Endothelial cell of umbilical vein (primary cell): ENCODE results near the gene DTX3L. TPM values are rescaled to one million over a fixed set of nuclear protein-coding genes. Genes with fewer than 3 reads are reported as not detected.

Experiments
- BruUV-seq: library from RNA; stranded (reverse); fragments of 400-500 nt; replicated peaks from 2 replicates; lab custom pipeline; 2021; lab: Mats Ljungman, UMichigan
- CTCF ChIA-PET: fragments of 300-600, 350-600 bp; sonication (Branson Sonifier 250); formaldehyde crosslinking; loops from one replicate; lab custom pipeline; 2021; ENCODE audit warnings: antibody characterized with exemption, inconsistent platforms; lab: Charles Lee
- POLR2A ChIA-PET: fragments of 300-600, 350-600 bp; sonication (Branson Sonifier 250); formaldehyde crosslinking; loops from one replicate; lab custom pipeline; 2021; ENCODE audit warnings: antibody characterized with exemption, inconsistent platforms; lab: Charles Lee
- DNase-seq: peaks from one replicate; pipeline ENCODE4 v3.0.0-alpha.2; 2011; ENCODE audit warnings: low read depth, low spot score
- FAIRE-seq: peaks from 2 replicates; lab custom pipeline; 2011; peaks lifted over from hg19 to GRCh38; lab: Jason Lieb, UNC
- H2AFZ ChIP-seq: 2 replicates; pipeline ENCODE4 v1.6.0; 2012; ENCODE audit warnings: low read depth, low read length, control low read depth, inconsistent platforms
- H3K27ac ChIP-seq: 2 replicates; pipeline ENCODE4 v1.5.1; 2011; ENCODE audit warnings: low read depth, mild to moderate bottlenecking, control low read depth, low read length, moderate library complexity; ENCODE audit not compliant: insufficient read depth
- H3K27me3 ChIP-seq, 2 experiments: 2 replicates each; pipeline versions ENCODE4 v1.6.0 to v1.6.1; 2011; ENCODE audit warnings: low read length in 2 of 2, mixed read lengths in 1 of 2; ENCODE audit not compliant: control insufficient read depth in 2 of 2, insufficient read depth in 2 of 2
- H3K36me3 ChIP-seq, 2 experiments: 2 replicates in 1 of 2; 3 replicates in 1 of 2; pipeline ENCODE4 v1.5.1; 2011; ENCODE audit warnings: low read length in 2 of 2, mild to moderate bottlenecking in 1 of 2, moderate library complexity in 1 of 2; ENCODE audit not compliant: control insufficient read depth in 2 of 2, insufficient read depth in 2 of 2; ENCODE audit errors: extremely low read depth in 1 of 2
- H3K4me1 ChIP-seq: 3 replicates; pipeline ENCODE4 v1.5.1; 2011; ENCODE audit warnings: mild to moderate bottlenecking, low read length; ENCODE audit not compliant: control insufficient read depth, insufficient read depth; ENCODE audit errors: extremely low read depth
- H3K4me2 ChIP-seq: 2 replicates; pipeline ENCODE4 v1.6.1; 2011; ENCODE audit warnings: low read length, control low read depth, mixed read lengths; ENCODE audit not compliant: insufficient read depth
- H3K4me3 ChIP-seq, 3 experiments: fragments of 200-600 bp in 1 of 3; sonication (generic), shearing (Covaris generic) in 1 of 3; replicated peaks in 1 of 3; 2 replicates each; pipeline ENCODE4 v1.5.1; 2011 to 2016; ENCODE audit warnings: control low read depth in 3 of 3, low read length in 3 of 3, mild to moderate bottlenecking in 2 of 3, inconsistent platforms in 1 of 3, low read depth in 1 of 3, moderate library complexity in 1 of 3; ENCODE audit not compliant: insufficient read depth in 1 of 3
- H3K79me2 ChIP-seq: 2 replicates; pipeline ENCODE4 v1.6.0; 2012; ENCODE audit warnings: low read length, inconsistent platforms; ENCODE audit not compliant: control insufficient read depth, insufficient read depth
- H3K9ac ChIP-seq: replicated peaks from 2 replicates; pipeline ENCODE3; 2011; ENCODE audit warnings: low read length, control low read depth; ENCODE audit not compliant: insufficient read depth; ENCODE audit errors: extremely low read depth
- H3K9me1 ChIP-seq: replicated peaks from 3 replicates; pipeline ENCODE4 v1.6.0; 2011; ENCODE audit warnings: mild to moderate bottlenecking, low read length; ENCODE audit not compliant: control insufficient read depth, insufficient read depth; ENCODE audit errors: extremely low read depth
- H3K9me3 ChIP-seq: replicated peaks from 2 replicates; pipeline ENCODE4 v1.5.1; 2012; ENCODE audit warnings: low read length, inconsistent platforms; ENCODE audit not compliant: control insufficient read depth, insufficient read depth
- H4K20me1 ChIP-seq: replicated peaks from 2 replicates; pipeline ENCODE3; 2011; ENCODE audit warnings: mild to moderate bottlenecking, low read length; ENCODE audit not compliant: control insufficient read depth, insufficient read depth; ENCODE audit errors: extremely low read depth
- CTCF ChIP-seq, 2 donors: IDR thresholded peaks; 1 replicate in 1 of 2; 2 replicates in 1 of 2; pipeline ENCODE4 v1.5.1; 2011; ENCODE audit warnings: low read length in 2 of 2, mild to moderate bottlenecking in 2 of 2, moderate library complexity in 2 of 2, control low read depth in 1 of 2, inconsistent platforms in 1 of 2, low read depth in 1 of 2; ENCODE audit not compliant: insufficient read depth in 1 of 2; ENCODE audit errors: extremely low read depth in 1 of 2
- EZH2 ChIP-seq: IDR thresholded peaks from 2 replicates; pipeline ENCODE4 v1.6.1; 2012; ENCODE audit warnings: borderline replicate concordance, low read depth, mild to moderate bottlenecking, moderate library complexity, low read length, inconsistent platforms; ENCODE audit not compliant: severe bottlenecking
- FOS ChIP-seq: IDR thresholded peaks from 2 replicates; pipeline ENCODE4 v1.6.1; 2011; ENCODE audit warnings: mild to moderate bottlenecking, low read length, moderate library complexity, borderline replicate concordance; ENCODE audit not compliant: insufficient read depth
- GATA2 ChIP-seq: IDR thresholded peaks from 2 replicates; pipeline ENCODE4 v1.7.0; 2011; ENCODE audit warnings: low read depth, mild to moderate bottlenecking, moderate library complexity, mixed read lengths, low read length; ENCODE audit not compliant: insufficient read length, insufficient read depth
- JUN ChIP-seq: IDR thresholded peaks from 2 replicates; pipeline ENCODE4 v1.6.1; 2011; ENCODE audit warnings: borderline replicate concordance, low read depth; ENCODE audit not compliant: insufficient read length, insufficient read depth
- MAX ChIP-seq: IDR thresholded peaks from 2 replicates; pipeline ENCODE4 v1.6.1; 2011; ENCODE audit not compliant: insufficient read depth, insufficient read length
- MYC ChIP-seq: IDR thresholded peaks from one replicate; pipeline ENCODE4 v1.6.1; 2011; ENCODE audit warnings: mild to moderate bottlenecking, low read depth, low read length
- POLR2A ChIP-seq: IDR thresholded peaks from 2 replicates; pipeline ENCODE4 v1.6.1; 2012; ENCODE audit warnings: low read depth, mild to moderate bottlenecking, control low read depth, low read length
- POLR2AphosphoS5 ChIP-seq: IDR thresholded peaks from 2 replicates; pipeline ENCODE4 v1.6.1; 2012; ENCODE audit warnings: low read depth, mild to moderate bottlenecking, control low read depth, low read length, moderate library complexity; ENCODE audit not compliant: insufficient read depth
- dilution Hi-C: fragments of 300-500 bp; cut with MboI; formaldehyde crosslinking; loops from one replicate; pipeline ENCODE4 v1.15.0; 2019; ENCODE audit warnings: low sequenced_read_pairs; ENCODE audit not compliant: extremely low pct_ligation_motif_present
- intact Hi-C: fragments of 100-400 bp; cut with micrococcal nuclease; formaldehyde crosslinking; loops from one replicate; pipeline ENCODE4 v1.10.0; 2022
- polyA plus RNA-seq, 4 experiments: library from polyadenylated mRNA; depleted of rRNA in 3 of 4; stranded (reverse) in 3 of 4; unstranded in 1 of 4; fragments of >200 nt; gene quantifications; 2 replicates each; pipeline versions ENCODE4 v1.2.1 to v1.2.3, GENCODE V29; 2011 to 2012; ENCODE audit warnings: missing spikeins in 1 of 4
- total RNA-seq: library from RNA; stranded (reverse); gene quantifications from 2 replicates; pipeline ENCODE4 v1.2.3, GENCODE V29; 2021

The DTX3L gene
- total and polyA plus RNA-seq, 2 donors (not counting 3 experiments of a cell fraction or from before 2014, with no cell fraction given): 3.2 to 20.5 TPM

- FAIRE-seq: no peak
- Histone ChIP-seq H3K9me1 (no peaks in the 10 kb centered on the region), H3K4me1 (peaks cover 6% of the 10 kb centered on the region), H3K79me2 (no peaks in the 10 kb centered on the region), H3K4me3 (no peak overlapping the region), H3K27ac (no peak overlapping the region), H4K20me1 (no peaks in the 10 kb centered on the region), H3K9ac (no peak overlapping the region), H3K27me3 (no peaks in the 10 kb centered on the region), H3K4me2 (no peak overlapping the region), H3K36me3 (no peaks in the 10 kb centered on the region), H3K9me3 (no peaks in the 10 kb centered on the region), H2AFZ (no peak overlapping the region)
- dilution Hi-C loops (no loop called here), intact Hi-C loops (no loop called here)
- POLR2A ChIA-PET: no interaction called here
- CTCF ChIA-PET: interaction anchor here (0.8 kb wide), 1 partner anchor 9 kb away, joined by 4 read pairs; no protein-coding TSS in a partner anchor
- no peak for TF ChIP-seq EZH2
- no peak for TF ChIP-seq FOS
- TF ChIP-seq MAX: no peak
- TF ChIP-seq MYC: no peak
- no TSS peak for BruUV-seq
- DNase-seq: no peak
Observed at GRCh38 chr3:122581622-122582021, 17.5 kb downstream of the DTX3L start.

GRCh38 chr3:122582390-122582789 lies 18.3 kb downstream of the DTX3L start:
- BruUV-seq: no TSS peak
- TF ChIP-seq MYC: no peak
- no peak for TF ChIP-seq EZH2
- TF ChIP-seq CTCF (IDR thresholded peaks at IDR 0.05; ENCODE audit: extremely low read depth in 1 of 2, insufficient read depth in 1 of 2, low read depth in 1 of 2, low read length in 2 of 2): no peak
- no peak for TF ChIP-seq MAX
- TF ChIP-seq POLR2A: no peak
- no peak for TF ChIP-seq POLR2AphosphoS5
- TF ChIP-seq JUN: no peak
- TF ChIP-seq GATA2: no peak
- TF ChIP-seq FOS: no peak

More at GRCh38 chr3:122582390-122582789, 18.3 kb downstream of the DTX3L start:
- no peak overlapping the region for H3K27ac ChIP-seq
- no peak overlapping the region for H3K9ac ChIP-seq
- H3K4me2 ChIP-seq: no peak overlapping the region
- DNase-seq (no peak), FAIRE-seq (no peak)
- POLR2A ChIA-PET: no interaction called here
- H3K9me1 ChIP-seq: no peaks in the 10 kb centered on the region
- intact Hi-C loops: no loop called here
- peaks cover 5% of the 10 kb centered on the region for H3K4me1 ChIP-seq
- H2AFZ ChIP-seq: no peak overlapping the region
- H3K4me3 ChIP-seq: no peak overlapping the region
- CTCF ChIA-PET: interaction anchor here (1.5 kb wide), 1 partner anchor 96 kb away, joined by 3 read pairs; no protein-coding TSS in a partner anchor
- dilution Hi-C loops: no loop called here
- H3K9me3 ChIP-seq: no peaks in the 10 kb centered on the region
- no peaks in the 10 kb centered on the region for H3K27me3 ChIP-seq
- no peaks in the 10 kb centered on the region for H4K20me1 ChIP-seq
- H3K79me2 ChIP-seq: no peaks in the 10 kb centered on the region
- no peaks in the 10 kb centered on the region for H3K36me3 ChIP-seq
